Osteocyte (in vitro differentiated cells): ENCODE data around the gene ZSWIM4. TPM values are rescaled to one million over a fixed set of nuclear protein-coding genes. Genes with fewer than 3 reads are reported as not detected.
A peak's percentile ranks its signal among the peaks of the same experiment; 100 is the strongest.

Experiments used
- DNase-seq: peaks from one replicate; pipeline ENCODE4 v3.0.0; 2021; ENCODE audit warnings: mixed read lengths; ENCODE audit not compliant: unreplicated experiment; ENCODE audit errors: extremely low spot score
- H3K27ac Mint-ChIP-seq: one replicate; pipeline ENCODE4 v1.8.0; 2021; ENCODE audit warnings: mild to moderate bottlenecking, mixed read lengths; ENCODE audit not compliant: unreplicated experiment
- H3K27me3 Mint-ChIP-seq: one replicate; pipeline ENCODE4 v1.8.0; 2021; ENCODE audit warnings: mixed read lengths; ENCODE audit not compliant: unreplicated experiment
- H3K36me3 Mint-ChIP-seq: one replicate; pipeline ENCODE4 v1.8.0; 2021; ENCODE audit warnings: mixed read lengths; ENCODE audit not compliant: unreplicated experiment
- H3K4me1 Mint-ChIP-seq: one replicate; pipeline ENCODE4 v1.8.0; 2021; ENCODE audit warnings: mixed read lengths; ENCODE audit not compliant: unreplicated experiment
- H3K4me3 Mint-ChIP-seq: one replicate; pipeline ENCODE4 v1.8.0; 2021; ENCODE audit warnings: mild to moderate bottlenecking, moderate library complexity, mixed read lengths; ENCODE audit not compliant: unreplicated experiment
- H3K9me3 Mint-ChIP-seq: one replicate; pipeline ENCODE4 v1.8.0; 2021; ENCODE audit warnings: mixed read lengths; ENCODE audit not compliant: unreplicated experiment
- CTCF ChIP-seq: fragments of 200-600 bp; sonication (generic); IDR thresholded peaks from 2 replicates; pipeline ENCODE4 v1.5.0; 2021; ENCODE audit warnings: antibody characterized with exemption, mild to moderate bottlenecking, moderate library complexity
- microRNA-seq: library from miRNA; unstranded; fragments of <30 nt; microRNA quantifications from one replicate; pipeline ENCODE4 v1.1.0, GENCODE V29; 2020; ENCODE audit not compliant: unreplicated experiment
- total RNA-seq: library from RNA; stranded (reverse); gene quantifications from 2 replicates; pipeline ENCODE4 v1.2.1, GENCODE V29; 2021

Gene ZSWIM4
- total RNA-seq, 1 donor from 2014 or later: 15.1 TPM

GRCh38 chr19:13881251-13881691, 86.0 kb downstream of the ZSWIM4 start:
- H3K27ac Mint-ChIP-seq: peak overlapping the region; percentile 93

More at GRCh38 chr19:13881251-13881691, 86.0 kb downstream of the ZSWIM4 start:
- Mint-ChIP-seq H3K4me3 (peak overlapping the region; percentile 14), H3K27me3 (no peaks in the 10 kb centered on the region), H3K36me3 (no peaks in the 10 kb centered on the region), H3K4me1 (peaks cover 34% of the 10 kb centered on the region), H3K9me3 (no peaks in the 10 kb centered on the region)
- no peak for DNase-seq
- TF ChIP-seq CTCF: no peak

Small RNAs within 50 kb of the gene (microRNA-seq; reads per million reads assigned to microRNA genes)
- gene MIR181C: 704 reads per million, percentile 77 among the genes with 10 or more reads in this experiment
- 374 reads per million, percentile 70 among the genes with 10 or more reads in this experiment for gene MIR181D

Other genes with a start within 250 kb of the ZSWIM4 start
- 18.6 and 22.5 TPM in 2 replicates for gene MRI1, start 30.9 kb upstream of the ZSWIM4 start, total RNA-seq
- 82.4 and 86.6 TPM in 2 replicates for gene C19orf53, start 21.0 kb upstream of the ZSWIM4 start, total RNA-seq
- 1.1 and 3.5 TPM in 2 replicates for gene NANOS3, start 81.7 kb downstream of the ZSWIM4 start, total RNA-seq
- gene BRME1, start 110.7 kb downstream of the ZSWIM4 start, total RNA-seq: 3.7 and 4.1 TPM in 2 replicates
- gene CC2D1A, start 110.8 kb downstream of the ZSWIM4 start, total RNA-seq: 44.3 and 51.3 TPM in 2 replicates
- gene PODNL1, start 143.0 kb downstream of the ZSWIM4 start, total RNA-seq: 2.3 and 2.4 TPM in 2 replicates
- gene DCAF15, start 157.1 kb downstream of the ZSWIM4 start, total RNA-seq: 27.4 and 29.3 TPM in 2 replicates
- 12.3 and 15.7 TPM in 2 replicates for gene RFX1, start 210.9 kb downstream of the ZSWIM4 start, total RNA-seq
- not detected in 2 replicates for gene RLN3, start 232.7 kb downstream of the ZSWIM4 start, total RNA-seq
- 1.8 and 1.9 TPM in 2 replicates for gene IL27RA, start 236.3 kb downstream of the ZSWIM4 start, total RNA-seq